Esophagus muscularis mucosa (tissue), 4 donors: ENCODE results near the gene ORC2. TPM values are rescaled to one million over a fixed set of nuclear protein-coding genes. Genes with fewer than 3 reads are reported as not detected.

ENCODE experiments used
- DNase-seq: peaks from one replicate; pipeline ENCODE4 v3.0.0-alpha.2; 2017; ENCODE audit errors: extremely low spot score
- H3K27ac ChIP-seq, 4 donors: fragments of 200-600 bp; sonication (generic); replicated peaks in 1 of 4; 1 replicate in 3 of 4; 2 replicates in 1 of 4; pipeline ENCODE4 v1.5.1; 2016 to 2019; ENCODE audit warnings: mild to moderate bottlenecking in 1 of 4
- H3K27me3 ChIP-seq, 4 donors: fragments of 200-600 bp; sonication (generic); one replicate each; pipeline versions ENCODE4 v1.5.1 to v1.6.0; 2016 to 2019
- H3K36me3 ChIP-seq, 4 donors: fragments of 200-600 bp; sonication (generic); one replicate each; pipeline ENCODE4 v1.5.1; 2016 to 2019
- H3K4me1 ChIP-seq, 4 donors: fragments of 200-600 bp; sonication (generic); one replicate each; pipeline ENCODE4 v1.5.1; 2016 to 2019
- H3K4me3 ChIP-seq, 4 donors: fragments of 200-600 bp; sonication (generic); 1 replicate in 2 of 4; 2 replicates in 2 of 4; pipeline ENCODE4 v1.5.1; 2016 to 2019; ENCODE audit warnings: mild to moderate bottlenecking in 4 of 4, moderate library complexity in 1 of 4
- H3K9me3 ChIP-seq, 4 donors: fragments of 200-600 bp; sonication (generic); 1 replicate in 3 of 4; 2 replicates in 1 of 4; pipeline ENCODE4 v1.5.1; 2016 to 2019
- EP300 ChIP-seq: sonication (generic); formaldehyde crosslinking; IDR thresholded peaks from one replicate; pipeline ENCODE4 v1.6.1; 2017; ENCODE audit warnings: antibody characterized with exemption
- POLR2A ChIP-seq: fragments of 450-650 bp; IDR thresholded peaks from one replicate; pipeline ENCODE4 v1.6.1; 2017; ENCODE audit warnings: antibody characterized with exemption, moderate library complexity, mild to moderate bottlenecking, low read depth
- POLR2AphosphoS5 ChIP-seq, 2 donors: sonication (generic); formaldehyde crosslinking; IDR thresholded peaks; one replicate each; pipeline ENCODE4 v1.6.1; 2017; ENCODE audit warnings: antibody characterized with exemption in 2 of 2
- WGBS: methylation state at CpG from one replicate; pipeline ENCODE4 v1.1.5; 2018; 5-methylcytosine and 5-hydroxymethylcytosine counted together
- intact Hi-C: fragments of 100-400 bp; cut with DNase I; formaldehyde crosslinking; loops from one replicate; pipeline ENCODE4 v1.15.1; 2023
- total RNA-seq, 4 donors: library from RNA; depleted of rRNA; stranded (reverse); fragments of >200 nt; gene quantifications; one replicate each; pipeline versions ENCODE4 v1.1.0 to v1.2.1, GENCODE V29; 2016
- TF ChIP-seq, protein P1 (sequence below), 3 experiments: fragments of 200-600 bp in 2 of 3; fragments of 450-650 bp in 1 of 3; sonication (generic) in 2 of 3; IDR thresholded peaks; one replicate each; pipeline ENCODE4 v1.5.1; 2017 to 2019; ENCODE audit warnings: antibody characterized with exemption in 3 of 3, mild to moderate bottlenecking in 2 of 3, moderate library complexity in 1 of 3

The ORC2 gene
- total RNA-seq, 4 donors from 2014 or later: 9.4 to 15.0 (median 10.8) TPM

DNA sequence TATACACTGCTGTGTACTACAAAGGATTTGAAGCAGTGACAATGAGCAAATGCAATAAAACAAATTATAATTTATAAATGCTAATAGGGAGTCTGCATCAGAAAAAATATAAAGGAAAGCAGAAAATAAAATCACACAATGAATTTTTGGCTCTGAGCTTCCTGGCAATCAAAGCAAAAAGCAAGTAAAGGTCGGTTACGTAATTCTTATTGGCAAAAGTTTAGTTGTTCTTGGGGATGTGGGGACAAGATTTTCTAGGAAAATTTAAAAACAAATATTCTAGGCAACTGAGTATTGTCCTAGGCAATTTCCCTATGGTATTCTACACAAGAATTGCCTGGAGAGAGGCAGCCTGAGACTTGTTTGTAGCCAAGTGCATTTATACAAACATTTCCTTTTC lies 1.8 kb downstream of the ORC2 start:
- H3K27ac ChIP-seq: no peak overlapping the region
- no peak overlapping the region for H3K4me3 ChIP-seq
- H3K9me3 ChIP-seq: no peaks in the 10 kb centered on the region
- intact Hi-C loops: loop anchor here (5.0 kb wide), 1 partner anchor 111 kb away; the partner anchor contains the start of genes HYCC2 and NDUFB3
- peaks cover 2 to 17% (median 12%) of the 10 kb centered on the region in 4 donors for H3K36me3 ChIP-seq
- WGBS: 38% methylated on average over 2 of the region's 2 CpGs
- TF ChIP-seq, protein P1, sequence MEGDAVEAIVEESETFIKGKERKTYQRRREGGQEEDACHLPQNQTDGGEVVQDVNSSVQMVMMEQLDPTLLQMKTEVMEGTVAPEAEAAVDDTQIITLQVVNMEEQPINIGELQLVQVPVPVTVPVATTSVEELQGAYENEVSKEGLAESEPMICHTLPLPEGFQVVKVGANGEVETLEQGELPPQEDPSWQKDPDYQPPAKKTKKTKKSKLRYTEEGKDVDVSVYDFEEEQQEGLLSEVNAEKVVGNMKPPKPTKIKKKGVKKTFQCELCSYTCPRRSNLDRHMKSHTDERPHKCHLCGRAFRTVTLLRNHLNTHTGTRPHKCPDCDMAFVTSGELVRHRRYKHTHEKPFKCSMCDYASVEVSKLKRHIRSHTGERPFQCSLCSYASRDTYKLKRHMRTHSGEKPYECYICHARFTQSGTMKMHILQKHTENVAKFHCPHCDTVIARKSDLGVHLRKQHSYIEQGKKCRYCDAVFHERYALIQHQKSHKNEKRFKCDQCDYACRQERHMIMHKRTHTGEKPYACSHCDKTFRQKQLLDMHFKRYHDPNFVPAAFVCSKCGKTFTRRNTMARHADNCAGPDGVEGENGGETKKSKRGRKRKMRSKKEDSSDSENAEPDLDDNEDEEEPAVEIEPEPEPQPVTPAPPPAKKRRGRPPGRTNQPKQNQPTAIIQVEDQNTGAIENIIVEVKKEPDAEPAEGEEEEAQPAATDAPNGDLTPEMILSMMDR (IDR thresholded peaks at IDR 0.05): no peak
- TF ChIP-seq EP300: no peak
- no peak for DNase-seq
- H3K4me1 ChIP-seq: peaks cover 22 to 49% (median 32%) of the 10 kb centered on the region in 4 donors
- no peaks in the 10 kb centered on the region for H3K27me3 ChIP-seq

DNA sequence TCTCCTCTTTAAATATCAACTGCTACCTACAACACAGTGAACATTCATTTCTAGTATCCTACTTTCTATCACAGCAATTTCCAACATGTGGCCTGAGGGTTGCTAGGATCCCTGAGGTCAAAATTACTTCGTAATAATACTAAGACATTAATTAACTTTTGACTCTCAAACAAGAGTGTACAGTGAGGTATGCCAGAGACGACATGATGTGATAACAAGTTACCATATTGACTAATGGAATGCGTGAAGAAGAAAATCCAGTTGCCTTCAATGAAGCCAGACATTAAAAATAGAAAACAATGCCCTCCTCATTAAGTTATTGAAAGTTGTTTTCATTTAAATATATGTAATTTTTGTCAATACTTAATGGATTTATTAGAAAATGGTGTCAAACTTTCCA lies 13.1 kb downstream of the ORC2 start:
- no peaks in the 10 kb centered on the region for H3K9me3 ChIP-seq
- H3K4me1 ChIP-seq: no peaks in the 10 kb centered on the region
- no peak overlapping the region for H3K27ac ChIP-seq
- no peaks in the 10 kb centered on the region for H3K27me3 ChIP-seq
- H3K36me3 ChIP-seq: peaks cover 35 to 90% (median 63%) of the 10 kb centered on the region in 4 donors
- intact Hi-C loops: no loop called here
- no peak for TF ChIP-seq EP300
- TF ChIP-seq, protein P1 (IDR thresholded peaks at IDR 0.05): no peak
- TF ChIP-seq POLR2AphosphoS5 (IDR thresholded peaks at IDR 0.05): no peak
- TF ChIP-seq POLR2A: no peak
- 88% methylated on average over 3 of the region's 3 CpGs for WGBS
- no peak for DNase-seq
- no peak overlapping the region for H3K4me3 ChIP-seq

DNA sequence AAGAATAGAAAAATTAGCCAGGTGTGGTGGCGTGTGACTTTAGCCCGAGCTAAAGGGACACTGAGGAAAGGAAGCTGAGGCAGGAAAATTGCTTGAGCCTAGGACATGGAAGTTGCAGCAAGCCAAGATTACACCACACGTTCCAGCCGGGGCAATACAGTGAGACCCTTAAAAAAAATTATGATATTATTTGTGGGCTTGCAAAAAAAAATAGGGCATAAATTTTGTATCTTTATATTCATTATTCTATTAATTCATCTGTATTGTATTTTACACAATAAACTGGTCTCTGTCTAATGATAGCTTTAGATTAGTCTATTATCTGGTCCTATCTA lies 18.1 kb downstream of the ORC2 start:
- WGBS: 96% methylated on average over 4 of the region's 4 CpGs
- intact Hi-C loops: no loop called here
- peaks cover 19 to 95% (median 58%) of the 10 kb centered on the region in 4 donors for H3K36me3 ChIP-seq

DNA sequence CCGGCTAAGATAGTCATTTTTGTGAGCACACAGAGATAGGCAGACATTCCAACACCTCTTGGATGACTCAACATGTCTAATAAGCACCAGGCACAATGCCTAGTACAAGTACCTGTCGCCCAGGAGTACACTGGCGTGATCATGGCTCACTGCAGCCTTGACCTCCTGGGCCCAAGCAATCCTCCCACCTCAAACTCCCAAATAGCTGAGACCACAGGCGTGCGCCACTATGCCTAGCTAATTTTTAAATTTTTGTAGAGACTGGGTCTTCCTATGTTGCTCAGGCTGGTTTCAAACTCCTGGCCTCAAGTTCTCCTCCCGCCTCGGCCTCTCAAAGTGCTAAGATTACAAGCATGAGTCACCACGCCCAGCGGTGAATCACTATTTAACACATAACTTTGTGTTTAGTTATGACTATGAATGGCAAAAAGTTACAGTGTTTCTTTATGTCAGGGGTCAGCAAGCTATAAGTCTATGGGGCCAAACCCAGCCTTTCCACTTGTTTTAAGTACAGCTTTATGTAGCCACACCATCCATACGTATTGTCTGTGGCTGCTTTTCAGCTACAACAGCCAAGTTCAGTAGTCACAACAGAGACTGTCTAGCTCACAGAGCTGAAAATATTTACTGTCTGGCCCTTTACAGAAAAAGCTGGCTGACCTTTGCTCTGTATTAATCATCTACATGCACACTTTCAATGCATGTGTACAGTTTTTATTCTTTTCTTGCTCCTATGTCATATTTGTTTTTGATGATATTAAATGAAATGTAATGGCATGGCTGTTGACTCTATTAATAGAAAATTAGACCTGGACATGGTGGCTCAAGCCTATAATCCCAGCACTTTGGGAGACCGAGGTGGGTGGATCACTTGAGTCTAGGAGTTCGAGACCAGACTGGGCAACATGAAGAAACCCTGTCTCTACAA lies 18.7 kb downstream of the ORC2 start:
- Histone ChIP-seq H3K4me3 (no peak overlapping the region), H3K27me3 (no peaks in the 10 kb centered on the region), H3K27ac (no peak overlapping the region), H3K36me3 (peaks cover 19 to 95% (median 65%) of the 10 kb centered on the region in 4 donors), H3K4me1 (no peaks in the 10 kb centered on the region), H3K9me3 (no peaks in the 10 kb centered on the region)
- DNase-seq: no peak
- 91% methylated on average over 12 of the region's 12 CpGs for WGBS
- TF ChIP-seq POLR2AphosphoS5 (IDR thresholded peaks at IDR 0.05) (no peak), EP300 (no peak), POLR2A (no peak)
- TF ChIP-seq, protein P1 (IDR thresholded peaks at IDR 0.05): no peak
- intact Hi-C loops: no loop called here

More for the DNA sequence above, 18.1 kb downstream of the ORC2 start:
- no peak for TF ChIP-seq EP300
- no peak for TF ChIP-seq POLR2AphosphoS5 (IDR thresholded peaks at IDR 0.05)
- TF ChIP-seq, protein P1 (IDR thresholded peaks at IDR 0.05): no peak
- TF ChIP-seq POLR2A: no peak
- Histone ChIP-seq H3K9me3 (no peaks in the 10 kb centered on the region), H3K27me3 (no peaks in the 10 kb centered on the region), H3K4me3 (no peak overlapping the region), H3K4me1 (no peaks in the 10 kb centered on the region), H3K27ac (no peak overlapping the region)
- DNase-seq: no peak
